ENCODE measurements around the gene COPE.

GRCh38 chr19:18876865-18877264 is 42.3 kb downstream of the COPE start:
- TF ChIP-seq CTCF (IDR thresholded peaks at IDR 0.05) = no peak
- TF ChIP-seq POLR2A (IDR thresholded peaks at IDR 0.05) = no peak

Measured in testis (tissue), 2 donors.